MM.1S (cell line): ENCODE data around the gene NOC4L.

ENCODE experiments used
- EZH2 ChIP-seq: fragments of 300-600 bp; sonication (generic); optimal IDR thresholded peaks from 2 replicates; pipeline ENCODE3; 2017; ENCODE audit warnings: low read depth, mild to moderate bottlenecking, antibody characterized with exemption, low read length, mixed read lengths
- EZH2phosphoT487 ChIP-seq: fragments of 300-600 bp; sonication (generic); IDR thresholded peaks from 2 replicates; pipeline ENCODE4 v1.6.1; 2018; ENCODE audit warnings: antibody characterized with exemption, low read length
- TF ChIP-seq, protein P1 (sequence below): fragments of 300-600 bp; sonication (generic); IDR thresholded peaks from 2 replicates; pipeline ENCODE4 v1.5.1; 2016; ENCODE audit warnings: antibody characterized with exemption, low read length, mixed read lengths

DNA sequence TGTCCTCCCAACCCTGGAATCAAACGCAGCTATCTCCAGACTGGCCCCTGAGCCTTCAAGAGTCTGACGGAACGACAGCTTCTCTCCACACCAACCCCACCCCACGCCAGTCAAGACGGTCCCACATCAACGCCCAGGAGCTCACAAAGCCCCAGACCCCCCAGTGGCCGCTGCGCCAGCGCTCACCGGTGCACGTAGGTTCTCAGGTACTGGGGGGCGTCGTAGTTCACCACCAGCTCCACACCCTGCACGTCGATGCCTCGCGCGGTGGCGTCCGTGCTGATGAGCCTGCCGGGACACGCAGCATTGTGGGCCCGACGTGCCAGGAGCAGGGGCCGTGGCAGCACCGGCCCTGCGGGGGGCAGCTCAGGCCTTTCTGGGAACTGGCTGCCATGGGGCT, 4.3 kb upstream of the NOC4L start:
- TF ChIP-seq, protein P1, sequence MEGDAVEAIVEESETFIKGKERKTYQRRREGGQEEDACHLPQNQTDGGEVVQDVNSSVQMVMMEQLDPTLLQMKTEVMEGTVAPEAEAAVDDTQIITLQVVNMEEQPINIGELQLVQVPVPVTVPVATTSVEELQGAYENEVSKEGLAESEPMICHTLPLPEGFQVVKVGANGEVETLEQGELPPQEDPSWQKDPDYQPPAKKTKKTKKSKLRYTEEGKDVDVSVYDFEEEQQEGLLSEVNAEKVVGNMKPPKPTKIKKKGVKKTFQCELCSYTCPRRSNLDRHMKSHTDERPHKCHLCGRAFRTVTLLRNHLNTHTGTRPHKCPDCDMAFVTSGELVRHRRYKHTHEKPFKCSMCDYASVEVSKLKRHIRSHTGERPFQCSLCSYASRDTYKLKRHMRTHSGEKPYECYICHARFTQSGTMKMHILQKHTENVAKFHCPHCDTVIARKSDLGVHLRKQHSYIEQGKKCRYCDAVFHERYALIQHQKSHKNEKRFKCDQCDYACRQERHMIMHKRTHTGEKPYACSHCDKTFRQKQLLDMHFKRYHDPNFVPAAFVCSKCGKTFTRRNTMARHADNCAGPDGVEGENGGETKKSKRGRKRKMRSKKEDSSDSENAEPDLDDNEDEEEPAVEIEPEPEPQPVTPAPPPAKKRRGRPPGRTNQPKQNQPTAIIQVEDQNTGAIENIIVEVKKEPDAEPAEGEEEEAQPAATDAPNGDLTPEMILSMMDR: no peak
- TF ChIP-seq EZH2phosphoT487: no peak
- TF ChIP-seq EZH2: no peak
